Kidney (tissue), 22 donors: Measurements from ENCODE around the gene RBPJ. TPM values are rescaled to one million over a fixed set of nuclear protein-coding genes. Genes with fewer than 3 reads are reported as not detected.

Source experiments
- DNase-seq, 5 donors: peaks; one replicate each; pipeline ENCODE4 v3.0.0-alpha.2; 2013 to 2020
- FAIRE-seq: peaks from 2 replicates; lab custom pipeline; 2012; peaks lifted over from hg19 to GRCh38; lab: Jason Lieb, UNC
- H3K27ac ChIP-seq, 2 donors: one replicate each; pipeline ENCODE4 v1.7.0; 2013; ENCODE audit warnings: low read depth in 2 of 2, low read length in 2 of 2, inconsistent platforms in 1 of 2
- H3K27me3 ChIP-seq: one replicate; pipeline ENCODE4 v1.7.1; 2013; ENCODE audit warnings: low read length, inconsistent platforms; ENCODE audit not compliant: control insufficient read depth, insufficient read depth
- H3K36me3 ChIP-seq, 3 donors: one replicate each; pipeline versions ENCODE4 v1.7.0 to v1.7.1; 2013; ENCODE audit warnings: low read length in 3 of 3, control low read depth in 1 of 3, inconsistent platforms in 1 of 3; ENCODE audit not compliant: insufficient read depth in 3 of 3, control insufficient read depth in 2 of 3
- H3K4me1 ChIP-seq, 3 donors: one replicate each; pipeline versions ENCODE4 v1.7.0 to v1.7.1; 2013; ENCODE audit warnings: low read length in 3 of 3, inconsistent platforms in 1 of 3, low read depth in 1 of 3; ENCODE audit not compliant: control insufficient read depth in 2 of 3, insufficient read depth in 2 of 3
- H3K4me3 ChIP-seq, 3 donors: one replicate each; pipeline versions ENCODE4 v1.7.0 to v1.8.1; 2013; ENCODE audit warnings: low read length in 3 of 3, control low read depth in 1 of 3, inconsistent platforms in 1 of 3
- H3K9ac ChIP-seq, 3 donors: one replicate each; pipeline versions ENCODE4 v1.7.0 to v1.7.1; 2013; ENCODE audit warnings: low read length in 3 of 3, control low read depth in 1 of 3, inconsistent platforms in 1 of 3
- H3K9me3 ChIP-seq, 3 donors: one replicate each; pipeline versions ENCODE4 v1.7.0 to v1.7.1; 2013; ENCODE audit warnings: low read length in 3 of 3, control low read depth in 1 of 3, inconsistent platforms in 1 of 3; ENCODE audit not compliant: control insufficient read depth in 2 of 3, insufficient read depth in 1 of 3
- CTCF ChIP-seq: IDR thresholded peaks from 3 replicates; pipeline ENCODE4 v1.5.1; 2012; ENCODE audit warnings: mild to moderate bottlenecking, moderate library complexity, borderline replicate concordance; ENCODE audit not compliant: insufficient read depth; ENCODE audit errors: extremely low read depth
- intact Hi-C: fragments of 100-400 bp; cut with DNase I; formaldehyde crosslinking; loops from one replicate; pipeline ENCODE4 v1.11.1; 2022
- long read RNA-seq, 10 donors: library from polyadenylated mRNA in 1 of 10; unstranded in 1 of 10; transcript quantifications; one replicate each; pipeline ENCODE4 v2.0.0 and lab custom pipeline, GENCODE V29; 2021 to 2026
- polyA plus RNA-seq: library from polyadenylated mRNA; stranded (reverse); fragments of 350-450 nt; fragmentation: Illumina TruSeq; extraction: RNeasy Lipid Tissue Mini Kit (QIAGEN cat#74804); gene quantifications from one replicate; pipeline ENCODE4 v1.2.3, GENCODE V29; 2014; ENCODE audit warnings: low read depth, low replicate concordance; ENCODE audit not compliant: insufficient read depth
- total RNA-seq: library from RNA; stranded (reverse); fragmentation: NEBNext Ultra II Directional; extraction: Animal tissue kit (Norgen Biotek cat#: 25700); gene quantifications from one replicate; pipeline ENCODE4 v1.2.1, GENCODE V29; 2021
- donor health status: control.
- donor health status: control.
- donor health status: control.
- donor health status: control.
- donor health status: control.
- donor health status: DM: yes; HTN: yes; CAD: no.
- donor health status: Normal renal cell carcinoma (clear cell type).

RBPJ gene
- 77.6 TPM for total RNA-seq
- polyA plus RNA-seq: 28.5 TPM
- long read RNA-seq, donor 1, full-length matches to known transcripts: 7 of 7 reads
- long read RNA-seq, donor 1, partial matches to known transcripts: 0 of 7 reads
- long read RNA-seq, donor 1, other reads (novel, unspliced or antisense): 0 of 7 reads
- long read RNA-seq, donor 2, full-length matches to known transcripts: 11 of 11 reads
- long read RNA-seq, donor 2, partial matches to known transcripts: 0 of 11 reads
- long read RNA-seq, donor 2, other reads (novel, unspliced or antisense): 0 of 11 reads
- long read RNA-seq, donor 3, full-length matches to known transcripts: 9 of 9 reads
- long read RNA-seq, donor 3, partial matches to known transcripts: 0 of 9 reads
- long read RNA-seq, donor 3, other reads (novel, unspliced or antisense): 0 of 9 reads
- long read RNA-seq, donor 4, full-length matches to known transcripts: 12 of 12 reads
- long read RNA-seq, donor 4, partial matches to known transcripts: 0 of 12 reads
- long read RNA-seq, donor 4, other reads (novel, unspliced or antisense): 0 of 12 reads
- long read RNA-seq, donor 5: 0 reads
- long read RNA-seq, donor 6, full-length matches to known transcripts: 21 of 21 reads
- long read RNA-seq, donor 6, partial matches to known transcripts: 0 of 21 reads
- long read RNA-seq, donor 6, other reads (novel, unspliced or antisense): 0 of 21 reads
- long read RNA-seq, donor 7, full-length matches to known transcripts: 17 of 41 reads
- long read RNA-seq, donor 7, partial matches to known transcripts: 9 of 41 reads
- long read RNA-seq, donor 7, other reads (novel, unspliced or antisense): 15 of 41 reads
- long read RNA-seq, donor 8, partial matches to known transcripts: 0 of 3 reads
- long read RNA-seq, donor 8, other reads (novel, unspliced or antisense): 0 of 3 reads
- long read RNA-seq, donor 9, full-length matches to known transcripts: 6 of 6 reads
- long read RNA-seq, donor 9, partial matches to known transcripts: 0 of 6 reads
- long read RNA-seq, donor 9, other reads (novel, unspliced or antisense): 0 of 6 reads
- long read RNA-seq, donor 10, full-length matches to known transcripts: 12 of 25 reads
- long read RNA-seq, donor 10, partial matches to known transcripts: 13 of 25 reads
- long read RNA-seq, donor 10, other reads (novel, unspliced or antisense): 0 of 25 reads

- TF ChIP-seq CTCF: no peak
- Histone ChIP-seq H3K9me3 (no peaks in the 10 kb centered on the region), H3K4me1 (peaks cover 0 to 5% (median 5%) of the 10 kb centered on the region in 3 donors), H3K9ac (peak within 1 kb of the TSS; percentile 86 to 89 (median 88)), H3K27ac (peak within 1 kb of the TSS; percentile 96 to 98), H3K27me3 (no peaks in the 10 kb centered on the region), H3K4me3 (peak within 1 kb of the TSS; percentile 86 to 91 (median 90)), H3K36me3 (no peaks in the 10 kb centered on the region)
- DNase-seq (peak; percentile 97 to 99 (median 98)), FAIRE-seq (no peak)
- intact Hi-C loops: no loop called here
Observed at GRCh38 chr4:26320538-26321372, at the start of gene RBPJ. TSS of gene RBPJ (plus strand) at chr4:26321014. CDS start at chr4:26321029, 15 bp downstream.

DNA sequence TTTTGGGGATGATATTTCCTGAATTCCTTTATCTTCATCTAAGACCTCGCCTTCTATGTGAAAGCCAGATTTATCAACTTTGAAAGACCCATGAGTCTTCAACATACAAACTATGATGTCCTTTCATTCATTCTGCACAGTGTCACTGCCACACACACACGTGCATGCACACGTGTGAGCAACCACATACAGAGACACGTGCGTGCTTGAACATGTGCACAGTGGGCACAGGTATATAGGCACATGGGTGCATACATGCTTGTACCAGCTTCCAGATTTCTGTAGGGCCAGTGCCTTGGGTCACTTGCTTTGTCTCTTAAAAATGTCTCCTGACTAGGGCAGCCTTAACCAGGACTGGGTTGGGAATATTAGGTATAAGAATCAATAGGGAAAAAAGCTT lies 49.1 kb upstream of the RBPJ start:
- Histone ChIP-seq H3K4me1 (no peaks in the 10 kb centered on the region), H3K27ac (no peak overlapping the region), H3K4me3 (no peak overlapping the region), H3K9ac (no peak overlapping the region), H3K36me3 (no peaks in the 10 kb centered on the region), H3K9me3 (no peaks in the 10 kb centered on the region), H3K27me3 (no peaks in the 10 kb centered on the region)
- intact Hi-C loops: no loop called here
- FAIRE-seq: no peak
- DNase-seq: no peak
- TF ChIP-seq CTCF: no peak
